NCI-H82 treated with DMSO at 0.1 percent for 48 hours (cell line): ENCODE measurements around the gene SETDB1.

Source experiments
- DNase-seq: peaks from one replicate; lab custom pipeline; 2025; ENCODE audit not compliant: unreplicated experiment; lab: John Stamatoyannopoulos, UW

Gene SETDB1

DNA sequence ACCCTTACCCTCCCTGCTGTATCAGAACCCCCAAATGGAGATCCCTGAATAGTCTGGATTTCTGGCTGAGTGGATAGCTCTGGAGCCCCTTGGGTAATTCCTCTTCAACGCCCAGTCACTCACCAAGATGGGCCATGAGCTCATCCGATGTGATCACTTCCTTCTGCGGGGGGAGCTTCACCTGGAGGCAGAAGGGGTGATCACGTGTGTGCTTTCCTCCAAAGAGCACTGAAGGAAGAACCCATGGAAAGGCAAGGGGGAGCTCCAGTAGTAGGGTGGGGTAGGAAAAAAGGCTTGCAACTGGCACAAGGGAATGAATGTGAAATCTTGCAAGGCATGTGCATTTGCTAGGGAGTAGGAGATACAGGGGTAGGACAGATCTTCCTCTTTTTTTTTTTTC lies 75.4 kb downstream of the SETDB1 start:
- no peak for DNase-seq

DNA sequence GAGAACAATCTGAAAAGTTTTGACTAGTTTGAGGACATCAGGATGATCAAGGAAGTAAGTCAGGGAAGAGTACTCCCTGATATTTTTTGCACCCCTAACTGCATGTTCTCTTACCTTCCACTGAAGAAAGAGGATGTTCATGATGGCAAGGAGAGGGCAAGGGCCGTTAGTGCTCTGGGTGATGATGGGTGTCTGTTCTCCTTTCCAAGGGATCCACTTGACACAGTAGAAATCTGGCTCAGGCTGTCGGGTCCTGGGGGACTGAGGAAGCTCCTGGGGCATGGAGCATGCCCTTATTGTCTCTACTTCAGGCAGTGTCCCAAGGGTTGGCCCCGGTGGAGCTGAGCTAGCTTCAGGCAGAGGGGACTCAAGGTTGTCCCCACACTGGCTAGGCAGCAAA lies 75.9 kb downstream of the SETDB1 start:
- DNase-seq, result no peak

DNA sequence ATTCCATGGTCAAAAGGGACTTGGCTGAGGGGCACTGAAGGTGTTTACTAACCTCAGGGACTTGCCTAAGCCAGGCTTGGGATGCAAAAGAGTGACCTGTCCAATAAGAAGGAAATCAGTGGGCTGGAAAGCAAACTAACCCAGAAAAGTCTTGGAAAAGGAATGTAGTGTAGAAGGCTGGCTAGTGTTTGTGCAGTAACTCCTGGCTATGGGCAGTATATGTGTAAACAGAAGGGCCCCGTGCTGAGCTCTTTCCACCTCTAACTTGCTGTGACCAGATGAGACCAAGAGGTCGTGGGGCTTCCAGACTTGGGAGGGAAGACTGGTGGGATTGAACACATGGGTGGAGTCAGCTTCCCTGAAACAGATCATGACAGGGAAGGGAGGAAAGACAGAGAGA lies 76.4 kb downstream of the SETDB1 start:
- no peak for DNase-seq

DNA sequence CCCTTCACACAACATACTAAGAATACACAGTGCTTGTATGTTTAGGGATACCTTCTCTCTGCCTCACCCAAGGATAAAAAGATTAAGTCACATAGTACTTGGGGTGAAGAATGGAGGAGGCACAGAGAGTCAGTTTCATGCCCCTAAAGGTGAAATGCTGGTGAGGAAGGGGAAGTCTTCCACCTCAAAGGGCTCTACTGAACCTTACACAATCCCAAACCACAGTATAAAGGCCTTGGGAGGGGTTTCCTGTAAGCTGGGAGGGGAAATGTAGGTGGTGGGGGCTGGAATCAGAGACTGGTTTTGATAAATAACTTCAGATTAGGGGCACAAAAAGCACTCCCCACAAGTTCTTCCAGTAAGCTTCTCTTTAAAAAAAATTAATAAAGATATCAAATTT lies 77.0 kb downstream of the SETDB1 start:
- DNase-seq, result no peak

DNA sequence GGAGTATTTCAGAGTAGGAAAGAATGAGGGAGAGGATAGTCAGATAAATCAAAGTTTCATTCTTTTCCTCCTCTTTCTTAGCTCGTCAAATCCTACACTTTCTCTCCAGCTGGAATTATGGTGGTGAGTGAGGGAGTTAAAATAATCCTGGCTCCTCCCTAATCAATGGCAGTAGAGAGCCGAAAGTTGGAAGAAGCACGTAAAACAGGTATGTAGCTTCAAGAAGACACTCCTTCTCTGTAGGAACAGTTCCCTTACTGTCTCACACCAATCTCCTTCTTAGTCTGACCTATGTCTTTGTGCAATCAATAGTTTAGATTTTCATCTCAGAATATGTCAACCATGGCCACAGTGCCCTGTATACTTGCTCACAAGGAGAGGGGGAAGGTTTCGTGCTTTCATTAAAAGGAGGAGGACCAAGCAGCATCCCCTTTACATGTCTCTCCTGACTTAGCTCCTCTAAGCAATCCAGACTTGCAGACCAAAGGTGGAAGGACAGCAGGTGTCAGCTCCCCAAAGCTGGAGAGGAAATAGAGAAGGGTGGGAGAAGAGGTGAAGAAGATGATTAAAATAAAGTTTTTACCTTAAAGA lies 79.7 kb downstream of the SETDB1 start:
- no peak for DNase-seq

DNA sequence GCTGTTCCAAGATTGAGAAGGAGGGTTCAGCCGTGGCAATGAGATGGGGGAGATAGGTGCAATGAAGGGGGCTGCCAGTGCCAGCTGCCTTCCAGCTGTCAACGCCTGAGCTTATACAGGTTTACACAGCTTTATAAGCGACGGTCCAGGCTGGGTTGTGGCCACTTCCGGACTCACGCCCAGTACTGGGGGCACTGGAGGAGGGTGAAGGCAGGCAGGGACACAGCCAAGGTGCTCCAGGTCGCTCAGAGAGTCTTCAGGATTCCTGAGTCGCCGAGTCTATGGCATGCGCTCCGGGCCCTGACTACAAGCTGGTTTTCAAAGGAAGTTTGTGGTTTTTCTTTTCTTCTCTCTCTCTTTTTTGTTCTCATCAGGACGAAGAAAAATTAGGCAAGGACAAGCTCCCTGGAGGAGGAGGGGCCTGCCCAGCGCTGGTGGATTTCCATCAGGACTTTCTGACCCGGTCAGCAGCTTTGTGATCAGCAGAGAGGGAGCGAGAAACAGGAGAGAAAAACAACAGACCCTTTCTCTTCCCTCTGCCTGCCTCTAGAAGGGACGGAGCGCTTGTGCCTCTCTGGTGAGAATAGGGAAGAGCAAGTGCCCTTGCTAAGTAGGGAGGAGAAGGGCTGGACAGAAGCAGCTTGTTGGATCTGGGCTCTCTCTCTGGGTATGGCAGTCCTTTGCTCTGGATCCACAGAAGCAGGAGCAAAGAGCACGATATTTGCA lies 80.3 kb downstream of the SETDB1 start, which contains the start of gene MINDY1:
MINDY1 (minus strand) TSS at position 576 of the 726 bp plus-strand sequence. CDS start 4,285 bp downstream, outside the sequence.
- DNase-seq, result peak; percentile 83

DNA sequence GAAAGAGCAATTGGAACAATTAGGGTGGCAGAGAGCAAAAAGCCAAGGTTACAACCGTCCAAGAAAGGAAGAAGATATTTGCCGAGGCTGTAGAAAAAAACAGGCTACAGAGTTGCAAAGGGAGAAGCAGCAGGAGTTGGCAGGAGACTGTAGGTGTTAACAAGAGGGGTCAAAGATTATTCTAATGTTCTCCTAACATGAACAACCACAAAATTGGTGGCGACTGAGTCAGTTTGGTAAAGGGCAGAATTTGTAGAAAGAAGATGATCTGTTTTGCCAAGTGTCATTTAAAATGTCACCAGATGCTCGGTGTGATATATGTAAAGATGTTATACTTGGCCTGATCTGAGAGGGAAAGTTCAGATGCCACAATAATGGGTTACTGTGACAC lies 81.7 kb downstream of the SETDB1 start:
- DNase-seq, result no peak

DNA sequence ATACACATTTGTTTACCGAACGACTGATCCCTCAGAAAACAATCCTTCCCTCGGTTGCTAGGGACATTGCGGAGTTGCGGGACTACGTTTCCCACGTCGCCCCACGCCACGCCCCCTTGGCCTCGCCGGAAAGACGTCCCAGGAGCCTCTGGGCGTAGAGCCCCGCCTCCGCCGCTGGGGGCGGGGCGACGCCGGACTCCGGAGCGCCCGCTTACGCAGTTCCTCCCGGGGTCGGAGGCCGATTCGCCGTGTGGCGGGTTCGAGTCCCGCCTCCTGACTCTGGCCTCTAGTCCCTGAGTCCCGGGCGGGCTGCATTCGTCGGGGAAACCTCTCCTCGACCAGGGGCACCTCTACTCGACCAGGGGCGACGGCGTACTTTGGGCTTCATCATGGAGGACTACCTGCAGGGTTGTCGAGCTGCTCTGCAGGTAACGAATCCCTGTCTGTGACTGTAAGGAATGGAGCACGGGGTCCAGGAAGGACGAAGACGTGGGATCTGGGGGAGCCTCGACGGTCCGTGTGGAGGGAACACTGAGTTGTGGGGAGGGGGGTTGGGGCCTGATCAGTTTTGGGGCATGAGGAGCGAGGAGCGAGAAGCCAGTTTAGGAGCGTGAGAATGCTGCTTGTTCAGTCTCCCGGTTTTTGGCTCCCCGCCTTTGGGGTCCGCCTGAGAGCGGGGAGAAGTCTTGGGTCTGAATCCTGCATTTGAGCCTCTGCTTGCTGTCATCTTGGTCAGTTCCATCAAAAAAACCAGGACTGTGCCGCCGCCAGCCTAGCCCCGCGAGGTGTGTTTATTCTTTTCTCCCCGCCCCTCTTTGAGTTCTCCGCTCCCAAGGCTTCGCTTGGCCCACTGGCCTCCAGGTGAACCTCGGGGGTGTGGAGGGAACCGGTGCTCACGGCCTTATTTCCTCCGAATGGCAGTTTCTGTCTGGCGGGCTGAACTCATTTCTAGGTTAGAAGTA lies 82.4 kb downstream of the SETDB1 start, which contains the start of gene PRUNE1:
PRUNE1 (plus strand) TSS at position 206 of the 962 bp plus-strand sequence; CDS start at position 390, 184 bp downstream.
- peak; percentile 91 for DNase-seq

DNA sequence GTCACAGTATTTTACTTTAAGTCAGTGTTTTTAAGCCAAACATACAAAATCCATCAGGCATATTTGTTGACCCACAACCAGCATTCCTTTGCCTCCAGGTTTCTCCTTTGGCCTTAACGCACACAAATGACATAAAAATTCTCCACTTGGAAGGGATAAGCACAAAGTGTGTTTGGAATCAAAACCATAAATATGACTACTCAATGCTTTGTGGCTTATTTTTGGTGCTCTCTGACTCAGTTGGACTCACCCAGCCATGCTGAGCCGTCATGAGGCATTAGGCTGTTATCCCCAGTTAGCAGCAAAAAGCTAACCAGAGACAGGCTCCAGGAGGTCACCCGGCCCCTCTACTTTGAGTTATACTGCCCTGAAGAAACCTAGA lies 83.0 kb downstream of the SETDB1 start:
- no peak for DNase-seq

DNA sequence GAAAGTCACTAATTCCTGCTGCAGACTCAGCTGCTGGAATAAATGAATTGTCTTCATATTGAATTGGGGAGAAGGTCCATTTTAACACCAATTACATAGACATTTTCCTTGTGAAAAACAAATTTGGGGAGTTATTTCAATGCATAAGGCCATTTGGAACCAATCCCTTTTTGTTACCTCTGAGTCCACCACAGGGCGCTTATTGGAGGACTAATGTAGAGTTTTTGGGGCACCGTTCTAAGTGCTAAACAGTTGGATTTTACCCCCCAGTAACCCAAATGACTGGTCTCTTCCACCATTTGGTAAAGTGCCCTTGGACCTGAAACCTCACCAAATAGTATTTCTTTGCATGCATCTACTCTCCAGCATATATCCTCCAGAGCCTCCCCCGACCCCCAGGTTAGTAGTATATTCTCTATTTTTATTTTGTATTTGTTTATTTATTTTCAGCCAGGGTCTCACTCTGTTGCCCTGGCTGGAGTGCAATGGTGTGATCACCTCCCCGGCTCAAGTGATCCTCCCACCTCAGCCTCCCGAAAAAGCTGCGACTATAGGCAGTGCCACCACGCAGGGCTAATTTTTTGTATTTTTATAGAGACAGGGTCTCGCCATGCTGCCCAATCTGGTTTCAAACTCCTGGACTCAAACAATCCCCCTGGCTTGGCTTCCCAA lies 83.6 kb downstream of the SETDB1 start:
- DNase-seq, result no peak

DNA sequence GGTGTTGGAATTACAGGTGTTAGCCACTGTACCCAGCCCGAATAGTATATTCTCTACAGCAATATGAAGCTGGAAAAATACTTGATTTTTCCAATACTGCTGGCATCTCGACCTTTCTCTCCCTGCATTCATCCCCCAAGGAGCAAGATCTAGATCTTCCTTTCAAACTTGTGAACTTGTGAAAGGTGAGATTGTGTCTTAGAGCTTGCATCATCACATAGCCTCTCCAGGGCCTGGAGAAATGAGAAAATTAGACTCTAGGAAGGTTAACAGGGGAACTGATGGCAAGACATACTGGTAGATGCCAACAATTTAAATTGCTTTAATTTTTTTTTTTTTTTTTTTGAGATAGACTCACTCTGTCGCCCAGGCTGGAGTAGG lies 84.2 kb downstream of the SETDB1 start:
- no peak for DNase-seq

DNA sequence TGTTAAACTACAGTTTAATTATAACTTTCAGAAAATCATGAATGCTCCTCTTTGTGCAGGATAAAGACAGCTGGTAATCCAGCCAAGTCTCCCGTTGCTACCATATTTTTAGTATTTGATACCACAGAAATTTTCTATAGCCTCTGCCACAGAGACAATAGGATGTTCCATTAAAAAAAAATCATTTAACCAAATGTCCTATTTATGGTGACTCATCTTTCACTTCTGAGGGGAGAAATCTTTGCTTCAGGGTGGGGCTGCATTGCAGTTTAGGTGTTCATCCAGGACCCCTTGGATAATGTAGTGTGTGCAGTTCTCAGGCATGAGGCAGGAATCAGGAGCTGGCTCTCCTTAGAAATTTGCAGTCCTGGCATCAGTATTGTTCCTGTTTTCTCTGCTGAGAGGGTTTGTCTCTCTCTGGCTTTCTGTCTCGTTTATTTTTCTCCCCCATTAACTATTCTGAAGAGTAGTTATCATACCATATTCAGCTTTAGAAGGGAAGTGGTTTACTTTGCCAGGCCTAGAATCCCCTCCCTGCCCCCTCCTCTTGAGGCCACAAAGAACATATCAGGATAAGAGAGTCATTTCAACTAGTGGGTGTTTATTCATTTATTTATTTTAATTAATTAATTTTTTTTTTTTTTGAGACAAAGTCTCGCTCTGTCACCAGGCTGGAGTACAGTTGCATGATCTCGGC lies 85.1 kb downstream of the SETDB1 start:
- DNase-seq, result no peak

DNA sequence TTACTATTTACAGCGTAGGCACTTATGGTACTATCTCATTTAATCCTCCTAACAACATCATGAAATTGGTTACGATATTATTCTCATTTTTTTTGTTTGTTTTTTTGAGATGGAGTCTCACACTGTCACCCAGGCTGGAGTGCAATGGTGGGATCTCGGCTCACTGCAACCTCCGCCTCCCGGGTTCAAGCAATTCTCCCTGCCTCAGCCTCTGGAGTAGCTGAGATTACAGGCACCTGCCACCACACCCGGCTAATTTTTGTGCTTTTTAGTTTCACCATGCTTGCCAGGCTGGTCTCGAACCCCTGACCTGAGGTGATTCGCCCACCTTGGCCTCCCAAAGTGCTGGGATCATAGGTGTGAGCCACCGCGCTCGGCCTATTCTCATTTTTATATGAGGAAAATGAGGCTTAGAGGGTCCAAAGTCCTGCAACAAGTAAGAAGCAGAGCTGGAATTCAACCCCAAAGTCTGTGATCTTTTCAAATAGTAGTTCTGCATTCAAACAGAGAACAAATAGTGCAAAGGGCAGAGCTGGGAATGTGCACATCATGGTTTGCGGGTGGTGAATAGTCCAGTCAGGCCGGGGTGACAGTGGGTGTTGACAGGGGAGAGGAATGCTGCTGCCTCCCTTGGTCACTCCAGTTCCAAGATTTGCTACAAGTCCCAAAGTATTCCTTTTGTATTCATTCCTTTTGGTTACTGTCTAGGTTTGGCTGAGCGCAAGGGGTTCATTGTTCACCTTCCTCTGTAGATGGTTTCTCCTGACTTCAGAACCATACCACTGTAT lies 86.7 kb downstream of the SETDB1 start:
- no peak for DNase-seq

DNA sequence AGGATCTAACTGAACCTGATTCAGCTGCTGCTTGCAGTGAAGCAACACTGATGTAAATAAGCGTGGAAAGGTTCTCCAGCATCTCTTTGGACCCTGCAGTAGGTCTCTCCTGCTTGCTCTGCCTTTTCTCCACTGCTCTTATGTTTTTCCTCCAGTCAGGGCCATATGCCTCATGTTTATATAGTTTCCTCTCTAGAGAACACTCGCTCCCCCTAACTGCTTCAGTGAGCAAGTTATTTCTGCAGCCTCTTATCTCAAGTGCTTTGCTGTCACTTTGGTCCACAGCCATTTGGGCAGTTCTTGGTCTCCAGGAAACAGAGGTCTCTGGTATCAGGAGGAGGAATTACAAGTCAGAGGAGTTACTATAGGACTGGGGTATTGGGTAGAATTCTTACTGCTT lies 87.4 kb downstream of the SETDB1 start:
- no peak for DNase-seq
